Neural crest cell (in vitro differentiated cells): Measurements from ENCODE around the gene SMYD4. TPM values are rescaled to one million over a fixed set of nuclear protein-coding genes. Genes with fewer than 3 reads are reported as not detected.
A peak's percentile ranks its signal among the peaks of the same experiment; 100 is the strongest.
"Not testable (repeated sequence)": the region's sequence is repeated elsewhere in the genome, so short reads cannot be mapped to it uniquely, and the experiment has no call there.

Source experiments
- DNase-seq: peaks from one replicate; pipeline ENCODE4 v3.0.0; 2021; ENCODE audit warnings: low read depth, mixed read lengths, low spot score
- H3K27ac Mint-ChIP-seq: one replicate; pipeline ENCODE4 v1.8.0; 2021; ENCODE audit warnings: mild to moderate bottlenecking, mixed read lengths; ENCODE audit not compliant: unreplicated experiment
- H3K27me3 Mint-ChIP-seq: 2 replicates; pipeline ENCODE4 v1.8.0; 2021; ENCODE audit warnings: low read depth, mild to moderate bottlenecking, mixed read lengths
- H3K36me3 Mint-ChIP-seq: 2 replicates; pipeline ENCODE4 v1.8.0; 2021; ENCODE audit warnings: low read depth, mild to moderate bottlenecking, mixed read lengths
- H3K4me1 Mint-ChIP-seq: 2 replicates; pipeline ENCODE4 v1.8.0; 2021; ENCODE audit warnings: mixed read lengths
- H3K4me3 Mint-ChIP-seq: one replicate; pipeline ENCODE4 v1.8.0; 2021; ENCODE audit warnings: mild to moderate bottlenecking, mixed read lengths
- H3K9me3 Mint-ChIP-seq: 2 replicates; pipeline ENCODE4 v1.8.0; 2021; ENCODE audit warnings: mixed read lengths
- CTCF ChIP-seq: fragments of 200-600 bp; sonication (generic); conservative IDR thresholded peaks from 2 replicates; pipeline ENCODE4 v1.5.0; 2021; ENCODE audit warnings: antibody characterized with exemption, mild to moderate bottlenecking
- total RNA-seq: library from RNA; stranded (reverse); gene quantifications from 2 replicates; pipeline ENCODE4 v1.2.1, GENCODE V29; 2021

The SMYD4 gene
- total RNA-seq, 1 donor from 2014 or later = 32.2 TPM

- Mint-ChIP-seq H3K27me3 (no peaks in the 10 kb centered on the region), H3K4me1 (no peaks in the 10 kb centered on the region), H3K36me3 (peaks cover 4% of the 10 kb centered on the region), H3K4me3 (no peak overlapping the region), H3K9me3 (no peaks in the 10 kb centered on the region), H3K27ac (no peak overlapping the region)
- TF ChIP-seq CTCF = peak; percentile 70
- DNase-seq = no peak
Measured at GRCh38 chr17:1865252-1866037, 35.7 kb upstream of the SMYD4 start.

GRCh38 chr17:1861391-1862010 is 31.8 kb upstream of the SMYD4 start:
- no peaks in the 10 kb centered on the region for H3K9me3 Mint-ChIP-seq
- H3K36me3 Mint-ChIP-seq = peaks cover 4% of the 10 kb centered on the region
- no peak for TF ChIP-seq CTCF
- H3K27ac Mint-ChIP-seq = no peak overlapping the region
- H3K4me3 Mint-ChIP-seq = no peak overlapping the region
- no peaks in the 10 kb centered on the region for H3K4me1 Mint-ChIP-seq
- no peaks in the 10 kb centered on the region for H3K27me3 Mint-ChIP-seq
- no peak for DNase-seq

GRCh38 chr17:1860978-1861377 is 31.3 kb upstream of the SMYD4 start:
- no peak overlapping the region for H3K4me3 Mint-ChIP-seq
- peaks cover 4% of the 10 kb centered on the region for H3K36me3 Mint-ChIP-seq
- H3K27ac Mint-ChIP-seq = no peak overlapping the region
- TF ChIP-seq CTCF = no peak
- H3K27me3 Mint-ChIP-seq = no peaks in the 10 kb centered on the region
- H3K9me3 Mint-ChIP-seq = no peaks in the 10 kb centered on the region
- H3K4me1 Mint-ChIP-seq = no peaks in the 10 kb centered on the region
- no peak for DNase-seq

GRCh38 chr17:1856462-1856861 is 26.8 kb upstream of the SMYD4 start:
- not testable (repeated sequence) for H3K4me3 Mint-ChIP-seq, H3K27me3 Mint-ChIP-seq, H3K36me3 Mint-ChIP-seq, DNase-seq, H3K27ac Mint-ChIP-seq, H3K9me3 Mint-ChIP-seq
- H3K4me1 Mint-ChIP-seq = peaks cover 17% of the 10 kb centered on the region

- no peak for TF ChIP-seq CTCF
- Mint-ChIP-seq H3K4me3 (no peak overlapping the region), H3K9me3 (no peaks in the 10 kb centered on the region), H3K27me3 (no peaks in the 10 kb centered on the region), H3K27ac (no peak overlapping the region), H3K4me1 (peaks cover 23% of the 10 kb centered on the region), H3K36me3 (peaks cover 3% of the 10 kb centered on the region)
- no peak for DNase-seq
Measured at GRCh38 chr17:1853698-1854097, 24.0 kb upstream of the SMYD4 start.

GRCh38 chr17:1852327-1852726 is 22.6 kb upstream of the SMYD4 start:
- Mint-ChIP-seq H3K36me3 (peaks cover 5% of the 10 kb centered on the region), H3K27me3 (no peaks in the 10 kb centered on the region), H3K4me1 (peaks cover 23% of the 10 kb centered on the region), H3K4me3 (peak overlapping the region; percentile 20), H3K27ac (peak overlapping the region; percentile 92), H3K9me3 (no peaks in the 10 kb centered on the region)
- DNase-seq = peak; percentile 46
- TF ChIP-seq CTCF = no peak
